H1 (cell line): ENCODE measurements around the gene ADGRG2.

Source experiments
- CBX5 ChIP-seq: fragments of 300-800, 300-1000 bp; sonication (generic); IDR thresholded peaks from 2 replicates; pipeline ENCODE4 v1.7.1; 2016; ENCODE audit warnings: antibody characterized with exemption, low read length, low read depth
- CEBPB ChIP-seq: IDR thresholded peaks from 2 replicates; pipeline ENCODE4 v1.6.1; 2012; ENCODE audit warnings: low read depth, low read length
- CTCF ChIP-seq, 3 experiments: IDR thresholded peaks; 1 replicate in 2 of 3; 2 replicates in 1 of 3; pipeline versions ENCODE4 v1.5.1 to v1.6.1; 2011; ENCODE audit warnings: low read length in 3 of 3, mild to moderate bottlenecking in 3 of 3, inconsistent platforms in 2 of 3, low read depth in 1 of 3, moderate library complexity in 1 of 3; ENCODE audit not compliant: insufficient read depth in 1 of 3; ENCODE audit errors: control extremely low read depth in 1 of 3
- EZH2 ChIP-seq: fragments of 200-600 bp; sonication (generic); IDR thresholded peaks from 2 replicates; pipeline ENCODE4 v1.7.1; 2012; ENCODE audit warnings: low read depth, mild to moderate bottlenecking, moderate library complexity, low read length, inconsistent platforms; ENCODE audit not compliant: severe bottlenecking
- HDAC2 ChIP-seq, 2 experiments: fragments of 300-600 bp in 1 of 2; sonication (generic) in 1 of 2; IDR thresholded peaks; 2 replicates each; pipeline ENCODE4 v1.6.1; 2011 to 2012; ENCODE audit warnings: low read depth in 2 of 2, low read length in 2 of 2, mild to moderate bottlenecking in 2 of 2, moderate library complexity in 2 of 2, borderline replicate concordance in 1 of 2, inconsistent platforms in 1 of 2
- JUND ChIP-seq: IDR thresholded peaks from 2 replicates; pipeline ENCODE4 v1.6.1; 2011; ENCODE audit warnings: mild to moderate bottlenecking, improper control_type of control experiment, low read length
- MAX ChIP-seq: IDR thresholded peaks from 2 replicates; pipeline ENCODE4 v1.6.1; 2012; ENCODE audit warnings: inconsistent platforms
- NRF1 ChIP-seq: IDR thresholded peaks from 2 replicates; pipeline ENCODE4 v1.6.1; 2011; ENCODE audit warnings: mild to moderate bottlenecking, low read depth, low read length, improper control_type of control experiment
- POLR2A ChIP-seq, 2 experiments: IDR thresholded peaks; 1 replicate in 1 of 2; 2 replicates in 1 of 2; pipeline ENCODE4 v1.6.1; 2011; ENCODE audit warnings: low read depth in 2 of 2, low read length in 2 of 2, mild to moderate bottlenecking in 2 of 2; ENCODE audit errors: control extremely low read depth in 1 of 2
- POLR2AphosphoS5 ChIP-seq: IDR thresholded peaks from 2 replicates; pipeline ENCODE4 v1.6.1; 2011; ENCODE audit warnings: low read depth, low read length
- RNF2 ChIP-seq: fragments of 200-900, 300-1000 bp; sonication (generic); IDR thresholded peaks from 2 replicates; pipeline ENCODE4 v1.7.1; 2016; ENCODE audit warnings: borderline replicate concordance, low read depth, mild to moderate bottlenecking, antibody characterized with exemption, low read length; ENCODE audit not compliant: poor library complexity, severe bottlenecking; ENCODE audit errors: missing control alignments
- SRF ChIP-seq: IDR thresholded peaks from 2 replicates; pipeline ENCODE4 v1.6.1; 2011; ENCODE audit warnings: mild to moderate bottlenecking, low read depth, low read length, moderate library complexity
- TEAD4 ChIP-seq: IDR thresholded peaks from 2 replicates; pipeline ENCODE4 v1.6.1; 2012; ENCODE audit warnings: low read depth, low read length, inconsistent platforms, mixed read lengths

DNA sequence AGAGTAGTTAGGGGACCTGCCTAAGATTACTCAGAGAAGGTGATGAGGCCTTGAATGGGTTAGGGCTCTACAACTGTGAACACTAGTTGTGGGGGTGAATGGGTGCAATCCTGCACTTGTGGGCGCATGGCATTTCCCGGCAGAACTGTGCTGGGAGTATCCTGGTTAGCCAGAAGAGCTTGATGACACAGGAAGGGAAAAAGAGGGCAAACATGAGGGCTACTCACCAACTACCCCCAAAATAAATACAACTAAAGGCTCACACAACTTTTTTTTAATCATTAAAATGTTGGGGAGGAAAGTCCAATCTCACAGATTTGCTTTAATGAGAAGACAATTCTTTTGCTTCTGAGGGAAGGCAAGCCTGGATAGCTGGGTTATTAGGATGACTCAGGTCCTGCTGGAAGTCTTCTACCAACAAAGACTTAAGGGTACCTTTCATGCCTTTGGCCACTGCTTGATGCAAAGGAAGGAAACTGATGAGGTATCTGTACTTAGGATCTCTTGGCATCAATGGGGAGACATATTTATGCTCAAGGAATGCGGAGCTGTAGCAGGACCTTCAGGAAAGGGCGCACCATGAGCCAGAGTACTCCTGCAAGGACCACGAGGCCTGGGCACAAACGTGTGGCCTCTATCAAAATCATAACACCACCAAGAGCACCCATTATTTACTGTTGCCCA is 141.0 kb downstream of the ADGRG2 start:
- TF ChIP-seq CTCF (IDR thresholded peaks at IDR 0.05; ENCODE audit: control extremely low read depth in 1 of 3, insufficient read depth in 1 of 3, low read depth in 1 of 3, low read length in 3 of 3) (no peak), CEBPB (no peak), JUND (no peak), EZH2 (no peak), TEAD4 (no peak), POLR2A (IDR thresholded peaks at IDR 0.05; ENCODE audit: control extremely low read depth in 1 of 2, low read depth in 2 of 2, low read length in 2 of 2) (no peak), HDAC2 (IDR thresholded peaks at IDR 0.05; ENCODE audit: borderline replicate concordance in 1 of 2, low read depth in 2 of 2, low read length in 2 of 2) (no peak), RNF2 (no peak), MAX (no peak), CBX5 (no peak), SRF (no peak), NRF1 (no peak), POLR2AphosphoS5 (no peak)
